IPS-NIHi7 (cell line): ENCODE results near the gene EPS15.
"Not testable (repeated sequence)": the region's sequence is repeated elsewhere in the genome, so short reads cannot be mapped to it uniquely, and the experiment has no call there.

Source experiments
- DNase-seq: peaks from one replicate; pipeline ENCODE4 v3.0.0; 2012; ENCODE audit warnings: mixed read lengths; ENCODE audit errors: extremely low spot score

Gene EPS15

DNA sequence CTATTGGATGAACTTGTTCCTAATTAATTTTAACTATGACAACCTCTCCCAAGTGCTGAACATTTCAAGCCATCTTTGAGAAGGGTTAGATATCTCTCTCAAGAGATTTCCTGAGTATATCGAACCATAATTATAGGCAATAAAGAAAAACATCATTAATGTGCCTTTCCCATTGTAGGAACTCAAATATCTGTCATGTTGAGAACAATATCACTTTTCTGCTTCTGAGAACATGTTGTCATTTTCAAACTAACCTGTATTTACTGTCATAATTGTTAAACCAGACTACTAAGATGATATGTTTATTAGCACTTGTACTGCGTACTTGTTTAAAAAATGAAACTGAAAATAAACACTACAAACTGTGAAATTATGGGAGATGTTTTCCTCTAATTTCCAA is 4.3 kb downstream of the EPS15 start:
- DNase-seq: no peak

DNA sequence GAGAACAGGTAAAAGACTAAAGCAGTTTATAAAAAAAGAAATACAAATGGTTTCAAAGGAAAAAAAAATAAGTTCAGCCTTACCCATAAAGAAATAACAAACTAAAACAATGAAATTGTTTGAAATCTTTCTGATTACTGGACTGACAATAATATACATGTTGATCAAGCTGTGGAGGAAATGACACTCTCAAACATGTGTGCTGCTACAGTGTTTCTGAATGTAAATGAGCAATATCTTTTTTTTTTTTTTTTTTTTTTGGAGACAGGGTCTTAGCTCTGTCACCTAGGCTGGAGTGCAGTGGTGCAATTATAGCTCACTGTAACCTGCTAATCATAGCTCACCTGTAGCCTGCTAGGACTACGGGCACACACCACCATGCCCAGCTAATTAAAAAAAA is 6.5 kb downstream of the EPS15 start:
- no peak for DNase-seq

DNA sequence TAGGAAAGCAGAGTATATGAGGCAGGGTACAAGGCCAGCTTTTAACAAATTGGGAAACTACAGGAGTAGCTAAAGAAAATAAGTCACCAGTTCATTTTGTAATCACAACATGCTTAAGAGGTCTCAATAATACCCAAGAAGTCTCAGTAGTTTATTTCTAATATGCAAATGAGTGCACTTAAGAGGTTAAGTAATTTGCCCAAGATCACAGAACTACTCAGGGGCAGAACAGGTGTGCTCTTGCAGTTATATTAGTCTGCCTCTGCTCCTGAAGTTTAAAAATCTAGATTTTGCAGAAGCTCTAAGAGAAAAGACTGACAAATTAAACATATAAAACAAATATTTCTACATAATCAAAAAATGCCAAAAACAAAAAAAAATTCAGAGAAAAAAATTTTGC is 6.9 kb downstream of the EPS15 start:
- DNase-seq: no peak

DNA sequence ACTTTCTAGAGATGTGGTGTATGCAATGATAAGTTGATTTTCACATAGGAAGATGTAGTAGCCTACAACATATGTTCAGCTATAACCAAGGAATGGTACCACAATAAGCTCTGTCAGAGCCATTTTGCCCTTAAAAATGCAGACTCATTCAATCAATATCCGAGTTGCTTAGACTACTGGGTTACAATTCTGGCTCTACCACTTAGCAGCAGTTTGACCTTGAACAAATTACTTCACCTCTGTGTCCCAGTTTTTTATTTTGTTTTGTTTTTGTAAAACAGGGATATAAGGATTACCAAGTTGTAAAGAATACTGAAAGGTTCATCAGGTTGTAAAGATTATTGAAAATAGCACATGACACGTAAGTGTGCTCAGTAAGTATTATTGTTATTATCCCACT is 9.3 kb downstream of the EPS15 start:
- DNase-seq: no peak

DNA sequence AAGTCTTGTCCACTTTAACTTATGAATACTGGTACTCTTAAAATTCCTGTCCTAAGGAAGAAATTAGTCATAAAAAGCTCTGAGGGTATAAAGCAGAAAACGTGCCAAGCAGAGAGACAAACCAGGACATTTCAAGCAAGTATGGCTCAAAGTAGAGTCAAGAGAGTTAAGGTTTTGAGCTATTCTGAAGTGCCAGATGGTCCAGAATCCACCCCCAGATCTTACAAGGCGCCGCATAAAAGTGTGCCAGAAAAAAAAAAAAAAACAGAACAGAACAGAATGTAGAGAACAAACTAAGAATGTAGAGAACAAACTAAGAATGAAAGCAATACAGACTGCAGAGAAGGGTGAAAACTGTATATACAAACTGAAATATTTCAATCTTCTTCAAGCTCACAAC is 12.5 kb downstream of the EPS15 start:
- DNase-seq: no peak

DNA sequence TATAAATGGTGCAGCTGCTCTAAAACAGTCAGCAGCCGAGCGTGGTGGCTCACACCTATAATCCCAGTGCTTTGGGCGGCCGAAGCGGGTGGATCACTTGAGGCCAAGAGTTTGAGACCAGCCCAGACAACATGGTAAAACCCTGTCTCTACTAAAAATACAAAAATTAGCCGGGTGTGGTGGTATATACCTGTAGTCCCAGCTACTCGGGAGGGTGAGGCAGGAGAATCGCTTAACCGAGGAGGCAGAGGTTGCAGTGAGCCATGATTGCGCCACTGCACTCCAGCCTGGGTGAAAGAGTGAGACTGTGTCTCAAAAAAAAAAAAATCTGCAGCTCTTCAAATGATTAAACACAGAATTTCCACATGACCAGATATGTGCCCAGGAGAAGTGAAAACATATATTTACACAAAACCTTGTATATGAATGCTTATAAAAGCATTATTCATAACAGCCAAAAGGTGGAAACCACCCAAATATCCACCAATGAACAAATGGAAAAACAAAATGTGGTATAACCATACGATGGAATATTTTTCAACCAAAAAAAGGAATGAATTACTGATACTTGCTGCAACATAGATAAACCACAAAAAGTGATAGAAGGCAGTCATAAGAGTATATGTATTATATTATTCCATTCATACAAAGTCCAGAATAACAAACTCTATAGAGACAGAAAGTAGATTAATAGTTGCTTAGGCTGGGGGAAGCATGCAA is 14.1 kb downstream of the EPS15 start:
- no peak for DNase-seq

DNA sequence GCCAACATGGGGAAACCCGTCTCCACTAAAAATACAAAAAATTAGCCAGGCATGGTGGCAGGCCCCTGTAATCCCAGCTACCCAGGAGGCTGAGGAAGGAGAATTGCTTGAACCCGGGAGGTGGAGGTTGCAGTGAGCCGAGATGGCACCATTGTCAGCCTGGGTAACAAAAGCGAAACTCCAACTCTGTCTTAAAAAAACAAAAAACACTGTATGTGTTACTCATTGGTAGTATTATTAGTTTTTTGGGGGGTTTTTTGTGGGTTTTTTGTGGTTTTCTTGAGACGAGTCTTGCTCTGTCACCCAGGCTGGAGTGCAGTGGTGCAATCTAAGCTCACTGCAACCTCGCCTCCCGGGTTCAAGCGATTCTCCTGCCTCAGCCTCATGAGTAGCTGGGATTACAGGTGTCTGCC is 17.8 kb downstream of the EPS15 start:
- not testable (repeated sequence) for DNase-seq

DNA sequence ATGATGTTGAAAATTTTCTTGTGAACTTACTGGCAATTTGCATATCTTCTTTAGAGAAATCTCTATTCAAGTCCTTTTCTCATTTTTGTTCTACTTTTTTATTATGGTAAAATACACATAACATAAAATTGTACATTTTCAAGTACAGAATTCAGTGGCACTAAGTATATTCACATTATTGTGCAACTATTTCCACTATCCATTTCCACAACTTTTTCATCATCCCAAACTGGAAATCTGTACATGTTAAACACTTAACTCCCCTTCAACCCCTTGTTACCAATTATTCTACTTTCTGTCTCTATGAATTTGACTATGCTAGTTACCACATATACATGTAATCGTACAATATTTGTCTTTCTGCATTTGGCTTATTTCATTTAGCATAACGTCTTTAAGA is 19.4 kb downstream of the EPS15 start:
- DNase-seq: no peak

DNA sequence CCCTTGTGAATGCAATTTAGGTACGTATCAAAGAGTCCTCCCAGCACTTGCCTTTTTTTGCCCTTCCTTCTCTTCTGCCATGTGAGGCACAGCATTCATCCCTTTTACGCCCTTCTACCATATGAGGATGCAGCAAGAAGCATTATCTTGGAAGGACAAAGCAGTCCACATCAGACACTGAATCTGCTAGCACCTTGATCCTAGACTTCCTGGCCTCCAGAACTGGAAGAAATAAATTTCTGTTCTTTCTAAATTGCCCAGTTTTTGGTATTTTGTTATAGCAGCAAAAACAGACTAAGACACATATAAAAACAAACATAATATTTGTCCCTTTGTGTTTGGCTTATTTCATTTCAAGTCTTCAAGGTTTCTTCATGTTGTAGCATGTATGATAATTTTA is 20.1 kb downstream of the EPS15 start:
- no peak for DNase-seq

DNA sequence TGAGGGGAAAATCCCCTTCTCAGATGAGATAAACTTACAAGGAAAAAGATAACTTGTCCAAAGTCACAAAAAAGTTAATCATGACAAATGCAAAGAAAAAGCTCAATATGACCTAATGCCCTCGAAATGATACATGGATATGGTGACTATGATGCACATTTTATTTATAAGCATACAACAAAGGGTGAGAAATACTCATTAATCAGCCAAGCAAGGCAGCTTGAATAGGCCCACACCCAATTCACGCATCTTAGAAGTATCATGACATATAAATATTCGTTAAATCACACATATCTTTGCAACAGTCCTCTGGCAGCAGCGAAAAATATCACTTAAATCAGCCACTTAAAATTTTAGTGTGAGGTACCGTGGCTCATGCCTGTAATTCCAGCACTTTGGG is 21.7 kb downstream of the EPS15 start:
- DNase-seq: no peak

DNA sequence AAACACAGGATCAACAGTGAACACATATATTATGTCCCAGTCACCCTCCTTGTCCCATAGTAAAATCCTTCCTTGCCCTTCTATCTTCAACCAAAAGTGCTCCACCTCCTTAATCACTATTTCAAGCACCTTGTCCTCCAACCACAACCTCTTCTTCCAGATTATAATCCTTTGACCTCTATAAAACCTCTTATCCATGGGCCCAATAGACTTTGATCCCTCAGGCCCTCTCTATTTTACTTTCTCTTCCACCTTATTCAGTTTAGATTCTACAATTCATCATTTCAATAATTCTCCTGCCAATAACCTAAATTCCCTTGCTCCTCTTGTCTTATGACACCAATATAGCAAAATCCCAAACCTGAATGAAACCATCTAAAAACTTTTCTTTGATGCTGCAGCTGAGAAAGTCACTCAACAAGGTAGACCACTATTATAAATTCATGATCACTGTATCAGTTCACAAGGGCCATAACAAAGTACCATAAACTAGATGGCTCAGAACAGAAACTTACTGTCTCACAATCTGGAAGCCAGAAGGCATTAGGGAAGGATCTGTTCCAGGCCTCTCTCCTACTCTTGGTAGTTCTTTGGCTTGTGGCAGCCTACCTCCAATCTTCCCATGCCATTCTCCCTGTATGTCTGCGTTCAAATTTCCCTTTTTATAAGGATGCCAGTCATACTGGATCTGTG is 24.8 kb downstream of the EPS15 start:
- no peak for DNase-seq

DNA sequence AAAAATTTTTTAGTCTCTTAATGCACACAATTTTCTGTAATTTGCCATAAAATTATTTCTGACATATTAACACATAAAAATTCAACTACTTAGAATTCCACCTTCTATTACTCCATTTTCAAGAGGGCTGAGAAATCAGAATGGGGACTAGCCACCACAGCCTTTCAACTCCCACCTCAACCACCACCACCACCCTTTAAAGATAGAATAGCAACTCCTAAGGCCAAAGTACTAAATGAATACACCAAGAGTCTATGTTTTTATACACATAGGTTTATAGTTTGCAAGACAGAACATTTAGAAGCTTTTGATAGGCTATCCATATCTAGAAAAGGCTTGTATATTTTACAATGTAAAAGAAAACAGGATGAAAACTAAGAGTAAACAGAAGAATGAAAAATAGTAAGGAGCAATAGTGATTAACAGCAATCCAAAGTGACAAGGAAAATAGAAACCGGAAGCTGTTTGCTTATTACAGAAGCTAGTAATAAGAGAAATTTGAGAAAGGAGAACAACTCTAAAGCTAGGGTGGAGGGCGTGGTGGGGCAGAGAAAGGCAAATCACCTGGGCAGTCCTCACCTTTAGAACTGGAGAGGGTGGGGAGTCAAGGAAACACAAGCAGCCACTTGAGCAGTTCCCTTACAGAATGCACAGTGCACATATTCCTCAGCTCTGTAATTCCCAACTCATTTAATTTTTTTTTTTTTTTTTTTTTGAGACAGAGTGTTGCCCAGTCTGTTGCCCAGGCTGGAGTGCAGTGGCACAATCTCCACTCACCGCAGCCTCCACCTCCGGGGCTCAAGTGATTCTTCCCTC is 27.7 kb downstream of the EPS15 start:
- no peak for DNase-seq

DNA sequence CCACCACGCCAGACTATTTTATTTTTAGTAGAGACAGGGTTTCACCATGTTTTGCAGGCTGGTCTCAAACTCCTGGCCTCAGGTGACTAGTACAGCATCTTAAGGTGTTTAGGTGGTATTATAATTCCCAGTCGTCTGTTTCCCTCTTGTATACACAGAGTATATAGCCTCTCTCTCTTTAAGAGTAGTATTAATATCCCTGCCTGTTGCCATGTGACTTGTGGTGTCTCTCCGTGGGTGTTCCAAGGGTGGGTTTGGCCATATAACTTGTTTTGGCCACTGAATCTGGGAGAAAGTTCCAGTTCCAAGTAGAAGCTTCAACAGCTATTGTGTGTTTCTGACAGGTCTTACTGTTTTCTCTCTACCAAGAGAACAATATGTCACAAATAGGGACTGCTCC is 29.6 kb downstream of the EPS15 start:
- DNase-seq: no peak

DNA sequence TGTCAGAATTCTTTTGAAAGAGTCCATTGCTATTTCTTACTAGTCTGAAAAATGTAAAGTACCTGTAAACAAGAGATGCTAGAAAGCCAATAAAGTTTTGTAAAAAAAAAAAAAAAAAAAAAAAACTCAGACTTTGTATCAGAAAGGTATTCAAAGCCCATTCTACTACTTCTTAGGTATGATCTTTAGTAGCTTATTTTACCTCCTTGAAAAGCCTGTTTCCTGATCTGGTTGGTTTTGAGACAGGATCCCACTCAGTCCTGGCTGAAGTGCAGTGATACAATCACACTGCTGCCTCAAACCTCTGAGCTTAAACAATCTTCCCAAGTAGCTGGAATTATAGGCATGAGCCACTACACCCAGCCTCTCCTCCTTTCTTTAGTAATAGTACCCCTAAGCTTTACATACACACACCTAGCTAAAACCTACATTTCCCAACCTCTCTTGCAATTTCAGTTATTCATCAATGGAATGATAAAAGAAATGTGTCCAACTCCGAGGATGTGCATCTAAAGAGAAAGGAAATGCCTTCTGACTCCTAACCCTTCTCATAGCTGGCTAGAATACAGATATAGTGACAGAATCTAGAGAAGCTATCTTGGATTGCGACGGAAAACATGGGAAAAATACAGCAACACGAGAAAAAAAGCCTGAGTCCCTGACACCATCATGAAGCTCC is 30.6 kb downstream of the EPS15 start:
- no peak for DNase-seq

DNA sequence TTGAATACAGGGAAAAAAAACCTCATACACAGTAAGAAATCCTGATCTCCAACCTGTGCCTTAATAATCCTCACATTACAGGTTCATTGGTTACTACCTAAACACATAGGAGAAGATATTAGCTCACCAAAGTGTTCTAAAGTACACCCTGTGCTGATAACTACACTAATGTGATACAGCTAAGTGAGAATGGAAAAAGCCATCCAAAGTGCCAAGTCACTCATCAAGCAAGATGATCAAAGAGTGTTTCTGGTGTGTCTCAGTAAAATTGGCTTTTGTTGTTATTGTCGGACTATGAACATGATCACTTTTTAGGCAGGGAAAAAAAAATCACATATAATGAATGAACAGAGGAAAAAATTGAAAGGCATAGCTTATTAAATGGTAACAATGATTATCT is 31.4 kb downstream of the EPS15 start:
- DNase-seq: no peak

DNA sequence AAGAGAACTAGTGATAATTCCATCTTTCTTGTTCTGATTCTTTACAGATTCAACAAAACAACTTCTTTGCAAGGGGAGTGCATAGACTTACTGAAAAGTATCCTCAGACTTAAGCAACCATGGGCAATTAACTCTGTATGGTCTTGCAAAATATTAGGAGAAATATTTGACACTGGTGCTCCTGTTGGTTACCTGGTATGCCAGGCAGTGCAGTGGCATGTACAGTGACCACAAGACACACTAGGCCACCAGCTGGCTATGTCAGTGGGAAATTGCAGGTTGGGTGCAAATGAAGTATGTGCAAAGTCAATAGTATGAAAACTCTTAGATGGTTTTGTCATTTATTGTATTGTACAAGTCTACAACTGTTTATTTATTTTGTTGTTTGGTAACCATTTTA is 34.5 kb downstream of the EPS15 start:
- no peak for DNase-seq

DNA sequence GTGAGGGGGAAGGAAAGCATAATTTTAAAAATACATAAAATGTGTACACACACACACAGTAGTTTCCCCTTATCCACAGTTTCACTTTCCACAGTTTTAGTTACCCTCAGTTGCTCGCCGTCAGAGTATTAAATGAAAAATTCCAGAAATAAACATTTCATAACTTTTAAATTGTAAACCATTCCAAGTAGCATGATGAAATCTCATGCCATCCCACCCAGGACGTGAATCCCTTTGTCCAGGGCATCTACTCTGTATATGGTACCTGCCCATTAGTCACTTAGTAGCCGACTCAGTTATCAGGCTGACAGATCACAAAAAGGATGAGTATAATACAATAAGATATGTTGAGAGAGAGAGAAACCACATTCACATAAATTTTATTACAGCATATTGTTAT is 36.2 kb downstream of the EPS15 start:
- DNase-seq: no peak

DNA sequence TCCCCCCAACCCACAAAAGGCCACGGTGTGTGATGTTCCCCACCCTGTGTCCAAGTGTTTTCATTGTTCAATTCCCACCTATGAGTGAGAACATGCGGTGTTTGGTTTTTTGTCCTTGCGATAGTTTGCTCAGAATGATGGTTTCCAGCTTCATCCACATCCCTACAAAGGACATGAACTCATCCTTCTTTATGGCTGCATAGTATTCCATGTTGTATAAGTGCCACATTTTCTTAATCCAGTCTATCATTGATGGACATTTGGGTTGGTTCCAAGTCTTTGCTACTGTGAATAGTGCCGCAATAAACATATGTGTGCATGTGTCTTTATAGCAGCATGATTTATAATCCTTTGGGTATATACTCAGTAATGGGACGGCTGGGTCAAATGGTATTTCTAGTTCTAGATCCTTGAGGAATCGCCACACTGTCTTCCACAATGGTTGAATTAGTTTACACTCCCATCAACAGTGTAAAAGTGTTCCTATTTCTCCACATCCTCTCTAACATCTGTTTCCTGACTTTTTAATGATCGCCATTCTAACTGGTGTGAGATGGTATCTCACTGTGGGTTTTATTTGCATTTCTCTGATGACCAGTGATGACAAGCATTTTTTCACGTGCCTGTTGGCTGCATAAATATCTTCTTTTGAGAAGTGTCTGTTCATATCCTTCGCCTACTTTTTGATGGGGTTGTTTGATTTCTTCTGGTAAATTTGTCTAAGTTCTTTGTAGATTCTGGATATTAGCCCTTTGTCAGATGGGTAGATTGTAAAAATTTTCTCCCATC is 44.0 kb downstream of the EPS15 start:
- DNase-seq: not testable (repeated sequence)

DNA sequence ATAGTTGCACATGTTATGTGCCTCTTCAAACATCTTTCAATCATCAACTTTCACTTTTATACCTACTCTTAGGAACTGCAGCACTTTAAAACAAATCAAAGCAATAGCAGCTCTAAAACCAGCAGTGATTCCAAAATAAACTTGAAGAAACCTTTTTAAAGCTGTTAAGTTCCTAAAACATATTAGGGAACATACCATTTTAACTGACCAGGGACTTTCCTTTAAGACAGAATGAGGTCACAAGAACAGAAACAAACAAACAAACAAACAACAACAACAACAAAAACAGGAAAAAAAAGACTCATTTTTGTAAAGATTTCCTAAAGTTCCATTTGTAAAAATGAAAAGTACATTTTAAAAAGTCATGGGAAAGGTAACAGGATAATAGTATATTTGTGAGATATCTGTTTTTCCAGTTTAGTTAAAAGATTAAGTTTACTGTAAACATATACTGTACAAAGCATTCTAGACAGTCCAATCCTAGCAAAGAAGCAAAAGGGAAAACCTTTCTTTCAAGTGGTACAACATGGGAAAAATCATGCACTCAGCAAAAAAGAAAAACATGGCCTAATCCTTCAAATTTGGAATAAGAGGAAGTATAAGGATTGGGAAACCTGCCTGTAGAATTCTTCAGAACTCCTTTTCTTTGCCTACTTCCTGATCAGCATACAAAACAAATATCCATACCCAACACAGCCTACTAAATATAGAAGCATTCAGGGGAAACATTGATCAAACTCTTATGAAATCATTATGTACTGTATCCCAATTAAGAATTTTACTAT is 45.5 kb downstream of the EPS15 start:
- DNase-seq: no peak

DNA sequence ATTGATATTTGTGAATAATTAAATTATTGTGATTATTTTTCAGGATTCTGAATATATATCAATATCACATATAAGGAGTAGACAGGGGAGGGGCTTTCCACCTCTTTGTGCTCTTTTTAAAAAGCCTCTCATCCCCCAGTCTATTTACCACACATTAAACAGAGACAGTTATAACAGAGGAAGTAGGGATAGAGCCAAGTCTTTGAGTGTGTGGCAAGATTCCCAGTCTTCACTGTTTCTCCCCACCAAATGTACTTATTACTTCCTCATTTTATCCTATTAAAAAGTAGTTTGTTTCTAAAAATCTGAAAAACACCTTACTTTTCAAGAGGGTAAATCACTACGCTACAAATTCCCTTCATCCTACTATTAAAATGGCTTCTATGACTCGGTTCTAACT is 46.7 kb downstream of the EPS15 start:
- no peak for DNase-seq

DNA sequence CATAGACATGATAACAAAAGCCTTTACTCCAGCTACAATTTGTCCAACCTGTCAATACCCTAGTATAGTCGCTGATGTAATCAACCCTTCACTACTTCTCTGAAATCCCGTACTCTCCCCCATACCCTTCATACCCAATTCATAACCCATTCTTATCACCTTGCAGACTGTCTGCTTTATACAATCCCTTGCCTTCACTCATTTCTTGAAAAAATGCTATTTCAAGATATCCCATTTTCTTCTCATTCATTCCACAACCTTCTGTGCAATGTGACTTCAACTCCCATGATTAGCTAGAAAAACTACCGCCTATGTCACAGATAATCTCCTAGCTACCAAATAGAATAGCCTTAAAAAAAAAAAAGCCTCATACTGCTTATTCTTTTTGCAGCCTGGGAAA is 49.5 kb downstream of the EPS15 start:
- no peak for DNase-seq
